Fibroblast of lung (primary cell): ENCODE results near the gene DAPK3.

ENCODE experiments used
- CTCF ChIP-seq, 2 donors: IDR thresholded peaks in 1 of 2; conservative IDR thresholded peaks in 1 of 2; 1 replicate in 1 of 2; 2 replicates in 1 of 2; pipeline ENCODE4 v1.5.1; 2011 to 2012; ENCODE audit warnings: low read length in 2 of 2, control low read depth in 1 of 2, inconsistent platforms in 1 of 2, low read depth in 1 of 2, mild to moderate bottlenecking in 1 of 2
- EZH2 ChIP-seq: IDR thresholded peaks from 2 replicates; pipeline ENCODE4 v1.5.1; 2012; ENCODE audit warnings: low read length, control low read depth, mild to moderate bottlenecking; ENCODE audit errors: missing control alignments

GRCh38 chr19:3936506-3937442 lies 34.1 kb downstream of the DAPK3 start:
- TF ChIP-seq CTCF (conservative IDR thresholded peaks at IDR 0.05 in 1 of 2, IDR thresholded peaks at IDR 0.05 in 1 of 2; ENCODE audit: low read depth in 1 of 2, low read length in 2 of 2) (no peak), EZH2 (no peak)
